ENCODE measurements around the gene ADSL. TPM values are rescaled to one million over a fixed set of nuclear protein-coding genes. Genes with fewer than 3 reads are reported as not detected.
"Not testable (repeated sequence)": the region's sequence is repeated elsewhere in the genome, so short reads cannot be mapped to it uniquely, and the experiment has no call there.

ADSL gene
- total RNA-seq: 34.9 TPM

GRCh38 chr22:40346185-40347118, at the start of gene ADSL:
Gene ADSL (plus strand): TSS chr22:40346500. CDS start chr22:40346559, 59 bp downstream.
- peak; percentile 88 for DNase-seq (ENCODE audit: low spot score)

GRCh38 chr22:40300316-40300715, 46.0 kb upstream of the ADSL start:
- no peak for DNase-seq (ENCODE audit: low spot score)

DNA sequence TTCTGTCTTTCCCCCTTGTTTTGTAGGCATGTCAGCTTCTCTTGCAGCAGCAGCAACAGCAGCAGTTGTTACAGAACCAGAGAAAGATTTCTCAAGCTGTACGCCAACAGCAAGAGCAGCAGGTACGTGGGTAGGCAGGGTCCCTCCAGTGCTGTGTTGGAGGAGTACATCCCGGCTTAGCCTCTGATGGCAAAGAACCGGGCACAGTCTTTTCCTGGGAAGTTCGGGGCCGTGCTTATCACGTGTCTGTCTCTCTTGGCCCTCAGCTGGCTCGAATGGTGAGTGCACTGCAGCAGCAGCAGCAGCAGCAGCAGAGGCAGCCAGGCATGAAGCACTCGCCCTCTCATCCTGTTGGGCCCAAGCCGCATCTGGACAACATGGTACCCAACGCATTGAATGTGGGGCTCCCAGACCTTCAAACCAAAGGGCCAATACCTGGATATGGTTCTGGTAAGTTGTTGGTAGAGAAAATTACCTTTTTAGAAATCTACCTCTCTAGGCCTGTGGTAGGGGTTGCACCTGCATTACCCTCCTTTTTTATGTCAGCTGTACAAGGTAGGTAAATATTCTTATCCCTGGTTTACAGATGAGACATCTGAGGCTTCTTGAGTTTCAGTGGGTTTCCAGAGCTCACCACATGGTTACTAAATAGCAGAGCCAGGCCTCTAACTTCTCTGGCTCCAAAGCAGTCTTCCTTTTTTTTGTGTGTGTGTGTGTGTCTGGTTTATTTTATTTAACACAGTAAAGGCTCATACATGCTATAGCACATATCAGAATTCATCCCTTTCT, 45.2 kb upstream of the ADSL start:
- DNase-seq (ENCODE audit: low spot score): no peak

GRCh38 chr22:40302149-40302548, 44.2 kb upstream of the ADSL start:
- DNase-seq (ENCODE audit: low spot score): no peak

DNA sequence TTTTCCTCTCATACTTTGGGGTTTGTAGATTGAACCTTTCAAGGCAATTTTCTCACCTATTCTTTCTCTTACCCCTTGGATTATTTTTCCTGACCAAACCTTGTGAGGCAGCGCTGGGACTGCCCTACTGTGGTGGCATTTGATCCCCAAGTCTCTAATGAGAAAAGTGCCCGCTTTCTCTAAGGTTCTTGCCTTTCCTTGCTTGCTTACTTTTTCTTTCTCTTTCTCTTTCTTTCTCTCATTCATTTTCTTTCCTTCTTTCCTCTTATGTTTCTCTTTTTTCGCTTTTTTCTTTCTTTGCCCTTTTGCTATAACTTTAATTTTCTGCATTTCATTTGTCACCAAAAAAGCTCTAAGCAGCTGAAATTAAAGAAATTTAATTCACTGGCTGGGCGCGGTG, 40.7 kb upstream of the ADSL start:
- no peak for DNase-seq (ENCODE audit: low spot score)

DNA sequence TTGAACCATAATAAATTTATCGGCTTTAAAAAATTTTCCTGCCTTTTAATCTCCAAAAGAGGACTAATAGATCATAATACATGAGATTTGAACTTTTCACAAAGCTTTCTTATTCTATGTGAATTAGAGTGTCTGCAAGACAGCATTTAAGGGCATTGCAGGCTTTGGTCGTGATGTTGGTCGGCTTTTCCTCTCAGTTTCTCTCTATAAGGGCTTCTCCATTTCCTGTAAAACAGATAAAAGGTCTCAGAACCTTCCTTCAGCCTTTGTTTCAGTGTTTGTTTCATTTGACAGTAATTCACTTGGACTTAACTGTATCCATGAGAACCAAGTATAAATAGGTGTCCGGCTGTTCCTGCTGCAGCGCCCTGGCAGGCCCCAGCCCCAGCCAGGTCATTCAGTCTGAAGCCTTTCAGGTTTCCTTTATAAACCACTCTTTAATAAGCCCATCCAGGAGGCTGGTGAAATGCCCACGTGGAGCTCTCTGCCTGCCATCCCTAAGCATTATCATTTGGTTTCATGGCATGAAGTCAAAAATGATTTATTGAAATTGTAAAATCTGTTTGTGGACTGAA, 37.2 kb upstream of the ADSL start:
- DNase-seq (ENCODE audit: low spot score): no peak

DNA sequence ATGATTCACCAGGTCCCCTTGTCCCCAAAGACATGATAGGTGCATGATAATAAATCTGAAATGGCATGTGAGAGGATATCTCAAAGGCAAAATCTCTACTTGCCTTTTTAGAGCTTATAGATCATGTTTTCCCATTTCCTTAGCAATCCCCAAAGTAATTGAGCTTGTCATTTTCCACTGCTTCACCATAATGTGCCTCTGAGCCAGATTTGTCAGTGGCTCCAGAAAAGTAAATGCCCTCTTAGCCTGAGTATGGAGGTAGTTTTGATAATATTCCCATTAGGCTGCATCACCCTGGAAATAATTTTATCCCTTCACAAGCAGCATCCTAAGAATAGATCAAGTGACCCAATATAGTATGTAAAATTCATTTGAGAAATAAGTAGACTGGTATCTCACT, 36.7 kb upstream of the ADSL start:
- DNase-seq (ENCODE audit: low spot score): no peak

- peak; percentile 51 for DNase-seq (ENCODE audit: low spot score)
Observed at GRCh38 chr22:40310081-40310767, 36.1 kb upstream of the ADSL start.

DNA sequence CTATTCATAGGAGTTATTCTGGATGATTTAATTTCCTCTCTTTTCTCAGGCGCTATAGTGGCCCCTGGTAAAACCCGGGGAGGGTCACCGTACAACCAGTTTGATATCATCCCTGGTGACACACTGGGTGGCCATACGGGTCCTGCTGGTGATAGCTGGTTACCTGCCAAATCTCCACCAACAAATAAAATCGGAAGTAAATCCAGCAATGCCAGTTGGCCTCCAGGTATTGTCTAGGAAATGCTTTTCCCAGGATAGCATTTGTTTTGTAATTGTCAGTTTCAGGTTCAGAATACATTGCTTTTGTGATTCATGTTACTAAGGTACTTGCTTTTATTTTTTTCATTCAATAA, 35.6 kb upstream of the ADSL start:
- DNase-seq (ENCODE audit: low spot score): no peak

GRCh38 chr22:40311646-40312045, 34.7 kb upstream of the ADSL start:
- not testable (repeated sequence) for DNase-seq (ENCODE audit: low spot score)

DNA sequence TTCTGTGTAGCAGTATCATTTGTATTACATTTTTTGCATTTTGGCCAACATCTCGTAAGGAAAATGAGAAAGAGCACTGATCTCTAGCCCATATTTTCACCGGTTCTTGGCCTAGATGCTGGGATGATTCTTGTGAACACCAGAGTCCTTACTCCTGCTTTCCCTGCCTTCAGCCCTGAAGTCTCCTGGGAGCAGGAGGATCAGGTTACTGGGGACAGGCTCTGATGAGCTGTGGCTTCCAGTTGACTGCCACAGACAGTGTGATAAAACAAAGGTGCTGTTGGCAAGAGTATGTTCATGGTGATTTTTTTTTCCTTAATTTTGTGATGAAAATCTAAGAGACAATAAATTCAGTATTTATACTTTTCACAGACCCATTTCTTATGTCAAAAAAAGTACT, 34.2 kb upstream of the ADSL start:
- no peak for DNase-seq (ENCODE audit: low spot score)

- no peak for DNase-seq (ENCODE audit: low spot score)
Observed at GRCh38 chr22:40313007-40313406, 33.3 kb upstream of the ADSL start.

DNA sequence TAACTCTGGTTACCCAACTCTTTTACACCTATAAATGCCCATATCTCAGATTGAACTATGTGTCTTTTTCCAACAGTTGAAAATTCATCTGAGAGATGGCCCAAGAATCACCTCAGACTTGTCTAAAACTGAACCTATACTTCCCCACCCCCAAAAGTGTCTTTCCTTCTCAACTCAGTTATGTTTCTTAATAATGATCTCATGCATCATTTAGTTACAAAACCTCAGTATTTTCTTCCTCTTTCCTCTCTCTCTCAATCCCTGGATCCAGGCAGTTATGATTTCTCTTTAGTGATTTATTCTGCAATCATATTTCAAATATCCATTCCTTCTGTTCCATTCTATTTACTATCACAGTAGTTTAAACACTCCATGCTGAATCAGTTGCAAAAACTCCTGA, 32.3 kb upstream of the ADSL start:
- DNase-seq (ENCODE audit: low spot score): no peak

DNA sequence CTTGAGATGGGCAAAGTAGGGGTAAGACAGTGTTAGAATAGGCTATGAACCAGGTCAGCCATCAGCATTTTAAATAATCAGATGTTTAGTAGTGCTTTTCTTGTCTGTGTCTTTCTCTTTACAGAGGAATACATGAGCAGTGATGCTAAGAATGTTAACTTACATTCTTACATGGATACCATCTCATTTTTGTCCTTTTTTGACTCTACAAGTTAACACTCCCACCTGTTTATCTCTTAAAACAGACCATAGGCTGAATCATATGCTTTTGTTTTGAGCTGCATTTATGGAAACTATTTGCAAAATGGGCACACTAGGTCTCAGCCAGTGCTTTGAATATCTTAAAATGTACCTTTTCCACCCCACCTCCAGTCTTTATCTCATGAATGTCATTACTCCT, 25.6 kb upstream of the ADSL start:
- DNase-seq (ENCODE audit: low spot score): no peak

DNA sequence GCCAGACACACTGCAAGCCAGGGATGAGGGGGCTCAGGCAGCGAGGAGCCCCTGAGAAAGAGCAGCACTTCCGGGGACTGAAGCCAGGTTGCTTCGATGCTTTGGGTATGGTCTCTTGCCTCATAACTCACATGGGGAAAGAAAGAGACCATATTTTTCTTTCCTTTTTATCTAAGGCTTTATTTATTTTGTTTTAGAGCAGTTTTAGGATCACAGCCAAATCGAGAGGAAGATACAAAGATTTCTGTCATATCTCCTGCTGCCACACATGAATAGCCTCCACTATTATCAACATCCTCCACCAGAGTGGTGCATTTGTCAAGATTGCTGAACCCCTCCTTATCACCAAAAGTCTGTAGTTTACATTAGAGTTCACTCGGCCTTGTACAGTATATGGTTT, 24.3 kb upstream of the ADSL start:
- no peak for DNase-seq (ENCODE audit: low spot score)

- DNase-seq (ENCODE audit: low spot score): no peak
Observed at GRCh38 chr22:40322818-40323447, 23.4 kb upstream of the ADSL start.

GRCh38 chr22:40323681-40324171, 22.6 kb upstream of the ADSL start:
- peak; percentile 37 for DNase-seq (ENCODE audit: low spot score)

GRCh38 chr22:40324468-40325305, 21.6 kb upstream of the ADSL start:
- no peak for DNase-seq (ENCODE audit: low spot score)

GRCh38 chr22:40325315-40325714, 21.0 kb upstream of the ADSL start:
- no peak for DNase-seq (ENCODE audit: low spot score)
